SK-N-MC (cell line): Measurements from ENCODE around the gene KCNAB2.
"Not testable (repeated sequence)": the region's sequence is repeated elsewhere in the genome, so short reads cannot be mapped to it uniquely, and the experiment has no call there.

Experiments used
- EZH2 ChIP-seq: fragments of 200-600 bp; sonication (generic); IDR thresholded peaks from one replicate; pipeline ENCODE4 v1.6.1; 2017; ENCODE audit warnings: antibody characterized with exemption
- POLR2AphosphoS5 ChIP-seq: IDR thresholded peaks from 2 replicates; pipeline ENCODE4 v1.6.1; 2012; ENCODE audit warnings: mild to moderate bottlenecking, low read depth, low read length, borderline replicate concordance

GRCh38 chr1:6063532-6064053, 17.9 kb downstream of the KCNAB2 start:
- not testable (repeated sequence) for TF ChIP-seq EZH2, POLR2AphosphoS5
